Mammary epithelial cell (primary cell): ENCODE results near the gene TRMT10A.

Source experiments
- EZH2 ChIP-seq: IDR thresholded peaks from 2 replicates; pipeline ENCODE4 v1.6.1; 2012; ENCODE audit warnings: low read length, inconsistent platforms, borderline replicate concordance
- TF ChIP-seq, protein P1 (sequence below), 2 donors: IDR thresholded peaks in 1 of 2; conservative IDR thresholded peaks in 1 of 2; 2 replicates each; pipeline ENCODE4 v1.5.1; 2011 to 2012; ENCODE audit warnings: inconsistent platforms in 2 of 2, low read length in 2 of 2, mild to moderate bottlenecking in 2 of 2, control low read depth in 1 of 2, low read depth in 1 of 2; ENCODE audit not compliant: insufficient read depth in 1 of 2; ENCODE audit errors: extremely low read depth in 1 of 2

DNA sequence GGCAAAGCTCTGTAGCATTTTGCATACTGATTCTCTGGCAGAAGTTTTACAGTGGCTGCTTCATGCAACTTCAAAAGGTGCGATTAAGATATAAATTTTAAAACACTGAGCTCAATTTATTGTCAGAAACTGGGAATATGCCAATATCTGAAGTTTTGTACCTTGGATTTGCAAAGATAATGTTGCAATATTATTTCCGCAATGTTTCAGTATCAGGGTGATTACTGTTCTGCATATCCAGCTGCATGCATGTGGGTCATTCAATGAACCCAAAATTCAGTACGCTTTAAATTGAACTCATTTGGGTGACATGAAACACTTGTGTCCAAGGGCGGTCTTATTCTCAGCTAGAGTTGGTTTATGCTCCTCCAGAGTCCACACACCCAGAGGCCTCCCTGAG, 26.2 kb downstream of the TRMT10A start:
- TF ChIP-seq, protein P1, sequence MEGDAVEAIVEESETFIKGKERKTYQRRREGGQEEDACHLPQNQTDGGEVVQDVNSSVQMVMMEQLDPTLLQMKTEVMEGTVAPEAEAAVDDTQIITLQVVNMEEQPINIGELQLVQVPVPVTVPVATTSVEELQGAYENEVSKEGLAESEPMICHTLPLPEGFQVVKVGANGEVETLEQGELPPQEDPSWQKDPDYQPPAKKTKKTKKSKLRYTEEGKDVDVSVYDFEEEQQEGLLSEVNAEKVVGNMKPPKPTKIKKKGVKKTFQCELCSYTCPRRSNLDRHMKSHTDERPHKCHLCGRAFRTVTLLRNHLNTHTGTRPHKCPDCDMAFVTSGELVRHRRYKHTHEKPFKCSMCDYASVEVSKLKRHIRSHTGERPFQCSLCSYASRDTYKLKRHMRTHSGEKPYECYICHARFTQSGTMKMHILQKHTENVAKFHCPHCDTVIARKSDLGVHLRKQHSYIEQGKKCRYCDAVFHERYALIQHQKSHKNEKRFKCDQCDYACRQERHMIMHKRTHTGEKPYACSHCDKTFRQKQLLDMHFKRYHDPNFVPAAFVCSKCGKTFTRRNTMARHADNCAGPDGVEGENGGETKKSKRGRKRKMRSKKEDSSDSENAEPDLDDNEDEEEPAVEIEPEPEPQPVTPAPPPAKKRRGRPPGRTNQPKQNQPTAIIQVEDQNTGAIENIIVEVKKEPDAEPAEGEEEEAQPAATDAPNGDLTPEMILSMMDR (conservative IDR thresholded peaks at IDR 0.05 in 1 of 2, IDR thresholded peaks at IDR 0.05 in 1 of 2; ENCODE audit: extremely low read depth in 1 of 2, insufficient read depth in 1 of 2, low read depth in 1 of 2, low read length in 2 of 2): no peak
- TF ChIP-seq EZH2: no peak
